Activated CD4-positive, alpha-beta memory T cell treated with anti-CD3 and anti-CD28 coated beads, Interleukin-2, amount 10 ng/mL, durations not matched to agents 7 days and 5 days (primary cell): Measurements from ENCODE around the gene LAPTM4A. TPM values are rescaled to one million over a fixed set of nuclear protein-coding genes. Genes with fewer than 3 reads are reported as not detected.
"Not testable (repeated sequence)": the region's sequence is repeated elsewhere in the genome, so short reads cannot be mapped to it uniquely, and the experiment has no call there.

ENCODE experiments used
- CTCF ChIA-PET: fragments of 350-600 bp; sonication (Branson Sonifier 250); formaldehyde crosslinking; loops from one replicate; lab custom pipeline; 2021; ENCODE audit warnings: antibody characterized with exemption, inconsistent platforms; lab: Charles Lee
- POLR2A ChIA-PET: fragments of 350-600 bp; sonication (Branson Sonifier 250); formaldehyde crosslinking; loops from one replicate; lab custom pipeline; 2021; ENCODE audit warnings: antibody characterized with exemption; lab: Charles Lee
- DNase-seq: peaks from one replicate; pipeline ENCODE4 v3.0.0-alpha.2; 2020
- H3K27ac Mint-ChIP-seq: one replicate; pipeline ENCODE4 v1.8.0; 2021; ENCODE audit warnings: mild to moderate bottlenecking, mixed read lengths
- H3K27me3 Mint-ChIP-seq: one replicate; pipeline ENCODE4 v1.8.0; 2021; ENCODE audit warnings: mixed read lengths
- H3K36me3 Mint-ChIP-seq: one replicate; pipeline ENCODE4 v1.8.0; 2021; ENCODE audit warnings: low read depth, mixed read lengths
- H3K4me1 Mint-ChIP-seq: one replicate; pipeline ENCODE4 v1.8.0; 2021; ENCODE audit warnings: mixed read lengths
- H3K4me3 Mint-ChIP-seq: one replicate; pipeline ENCODE4 v1.8.0; 2021; ENCODE audit warnings: mild to moderate bottlenecking, mixed read lengths
- H3K9me3 Mint-ChIP-seq: one replicate; pipeline ENCODE4 v1.8.0; 2021; ENCODE audit warnings: mixed read lengths
- total RNA-seq, 2 experiments: library from RNA; stranded (reverse); gene quantifications; one replicate each; pipeline ENCODE4 v1.2.3, GENCODE V29; 2021

Gene LAPTM4A
- total RNA-seq, 2 experiments from 2014 or later, result 36.1 to 36.7 TPM

DNA sequence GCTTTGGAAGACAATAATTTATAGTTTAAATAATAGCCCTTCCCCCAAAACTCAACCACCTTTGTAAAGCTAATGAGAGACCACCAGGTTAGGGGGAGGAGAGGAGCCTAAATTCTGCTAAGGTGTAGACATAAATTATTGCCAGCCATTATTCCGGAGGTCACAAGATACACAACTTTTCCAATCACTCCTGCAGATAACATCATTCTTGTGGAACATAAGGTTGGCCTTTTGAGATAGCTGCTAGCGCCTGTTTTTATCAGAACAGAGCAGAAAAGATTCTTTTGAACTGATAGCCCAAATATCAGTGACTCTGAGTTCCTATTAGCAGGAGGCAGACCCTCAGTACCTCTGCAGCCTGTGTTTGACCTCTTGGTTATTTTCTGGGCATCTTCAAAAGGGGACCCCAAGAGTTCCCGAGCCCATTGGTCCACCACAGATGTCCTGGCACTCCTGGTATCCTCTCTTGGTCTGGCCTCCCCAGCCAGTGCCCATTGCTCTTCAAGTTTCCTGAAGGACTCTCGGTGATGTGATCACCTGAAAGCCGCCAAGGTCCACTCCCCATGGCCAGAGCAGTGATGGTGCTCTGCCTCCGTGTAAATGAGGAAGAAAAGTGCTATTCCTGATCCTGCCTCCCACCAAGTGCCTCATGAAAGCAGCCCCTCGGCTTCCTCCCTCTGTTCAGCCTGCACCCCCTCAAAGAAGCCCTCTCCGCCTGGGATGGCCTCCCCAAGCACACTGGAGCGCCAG is 38.5 kb upstream of the LAPTM4A start:
- no peak overlapping the region for H3K4me3 Mint-ChIP-seq
- CTCF ChIA-PET, result interaction anchor here (1.0 kb wide), 1 partner anchor 74 kb away, joined by 3 read pairs; no protein-coding TSS in a partner anchor

DNA sequence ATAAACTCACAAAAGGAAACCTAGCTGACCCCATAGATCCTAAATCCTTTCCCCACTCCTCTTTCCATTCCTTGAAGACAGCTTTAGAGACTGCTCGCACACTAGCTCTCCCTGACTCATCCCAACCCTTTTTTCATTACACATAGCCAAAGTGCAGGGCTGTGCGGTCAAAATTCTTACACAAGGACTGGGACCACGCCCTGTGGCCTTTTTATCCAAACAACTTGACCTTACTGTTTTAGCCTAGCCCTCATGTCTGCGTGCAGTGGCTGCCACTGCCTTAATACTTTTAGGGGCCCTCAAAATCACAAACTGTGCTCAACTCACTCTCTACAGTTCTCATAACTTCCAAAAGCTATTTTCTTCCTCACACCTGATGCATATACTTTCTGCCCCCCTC is 34.5 kb upstream of the LAPTM4A start:
- CTCF ChIA-PET, H3K4me3 Mint-ChIP-seq, H3K36me3 Mint-ChIP-seq, H3K4me1 Mint-ChIP-seq, DNase-seq, H3K9me3 Mint-ChIP-seq, H3K27ac Mint-ChIP-seq, POLR2A ChIA-PET, H3K27me3 Mint-ChIP-seq: not testable (repeated sequence)

More for the DNA sequence above, 38.5 kb upstream of the LAPTM4A start:
- H3K4me1 Mint-ChIP-seq, result no peaks in the 10 kb centered on the region
- DNase-seq, result no peak
- H3K27ac Mint-ChIP-seq, result no peak overlapping the region
- POLR2A ChIA-PET, result no interaction called here
- H3K36me3 Mint-ChIP-seq, result no peaks in the 10 kb centered on the region
- H3K27me3 Mint-ChIP-seq, result peaks cover 8% of the 10 kb centered on the region
- H3K9me3 Mint-ChIP-seq, result no peaks in the 10 kb centered on the region

GRCh38 chr2:20082812-20083211 is 31.4 kb upstream of the LAPTM4A start:
- CTCF ChIA-PET, H3K27me3 Mint-ChIP-seq, POLR2A ChIA-PET, H3K36me3 Mint-ChIP-seq, H3K4me3 Mint-ChIP-seq, H3K4me1 Mint-ChIP-seq, DNase-seq, H3K9me3 Mint-ChIP-seq, H3K27ac Mint-ChIP-seq: not testable (repeated sequence)

GRCh38 chr2:20081841-20082240 is 30.4 kb upstream of the LAPTM4A start:
- no peak overlapping the region for H3K4me3 Mint-ChIP-seq

DNA sequence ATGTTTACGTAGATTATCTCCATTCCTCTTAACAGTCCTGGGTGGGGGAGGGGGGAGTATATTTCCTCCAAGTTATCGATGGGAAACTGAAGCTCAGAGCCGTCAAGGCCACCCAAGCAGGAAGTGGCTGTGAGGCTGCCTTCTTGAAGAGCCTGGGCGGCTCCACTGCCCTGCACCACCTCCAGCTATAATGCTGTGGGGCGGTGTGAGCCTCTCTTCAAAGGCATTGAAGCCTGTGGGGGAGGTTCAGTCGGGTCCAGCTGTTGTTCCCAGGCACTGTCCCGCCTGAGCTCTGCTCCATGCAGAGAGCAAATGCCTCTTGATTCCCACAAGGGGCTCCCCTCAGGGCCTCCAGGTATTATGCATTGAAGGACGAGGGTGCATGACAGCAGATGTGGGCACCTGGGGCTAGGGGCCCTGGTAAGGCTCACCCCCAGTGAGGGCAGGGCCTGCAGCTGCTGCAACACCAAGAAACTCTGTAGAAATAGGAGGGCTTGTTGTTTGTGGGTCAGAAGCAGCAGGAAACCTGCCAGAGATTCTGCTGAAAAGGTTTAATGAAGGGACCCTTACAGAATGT is 29.5 kb upstream of the LAPTM4A start:
- ChIA-PET CTCF (no interaction called here), POLR2A (no interaction called here)
- Mint-ChIP-seq H3K36me3 (no peaks in the 10 kb centered on the region), H3K27me3 (peaks cover 12% of the 10 kb centered on the region), H3K27ac (no peak overlapping the region), H3K4me1 (no peaks in the 10 kb centered on the region), H3K4me3 (no peak overlapping the region), H3K9me3 (no peaks in the 10 kb centered on the region)
- DNase-seq, result no peak

More at GRCh38 chr2:20081841-20082240, 30.4 kb upstream of the LAPTM4A start:
- H3K27me3 Mint-ChIP-seq, result peaks cover 9% of the 10 kb centered on the region
- ChIA-PET POLR2A (no interaction called here), CTCF (no interaction called here)
- no peaks in the 10 kb centered on the region for H3K9me3 Mint-ChIP-seq
- H3K4me1 Mint-ChIP-seq, result no peaks in the 10 kb centered on the region
- no peak overlapping the region for H3K27ac Mint-ChIP-seq
- no peaks in the 10 kb centered on the region for H3K36me3 Mint-ChIP-seq
- no peak for DNase-seq

DNA sequence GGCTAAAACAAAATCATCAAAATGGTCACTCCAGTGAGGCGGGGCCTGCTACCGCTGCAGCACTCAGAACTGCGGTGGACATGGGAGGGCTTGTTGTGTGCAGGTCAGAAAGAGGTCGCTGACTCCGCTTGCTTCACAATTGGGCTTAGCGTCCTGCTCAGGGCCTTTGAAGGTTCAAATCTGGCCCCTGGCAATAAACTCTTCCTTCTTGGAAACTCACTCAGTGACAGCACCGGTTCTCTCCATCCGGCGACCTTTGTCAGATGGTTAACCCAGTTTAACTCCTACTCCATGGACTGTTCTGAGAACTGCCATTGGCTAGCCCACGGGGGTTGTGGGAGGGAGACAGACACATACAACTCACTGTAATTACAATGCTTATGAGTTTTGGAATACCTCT is 29.0 kb upstream of the LAPTM4A start:
- no peaks in the 10 kb centered on the region for H3K4me1 Mint-ChIP-seq
- H3K27ac Mint-ChIP-seq, result no peak overlapping the region
- H3K9me3 Mint-ChIP-seq, result no peaks in the 10 kb centered on the region
- H3K27me3 Mint-ChIP-seq, result peaks cover 12% of the 10 kb centered on the region
- DNase-seq, result no peak
- CTCF ChIA-PET, result no interaction called here
- POLR2A ChIA-PET, result no interaction called here
- H3K4me3 Mint-ChIP-seq, result no peak overlapping the region
- no peaks in the 10 kb centered on the region for H3K36me3 Mint-ChIP-seq

GRCh38 chr2:20079546-20080115 is 28.2 kb upstream of the LAPTM4A start:
- Mint-ChIP-seq H3K27me3 (peaks cover 12% of the 10 kb centered on the region), H3K4me1 (no peaks in the 10 kb centered on the region), H3K36me3 (no peaks in the 10 kb centered on the region), H3K9me3 (no peaks in the 10 kb centered on the region), H3K27ac (no peak overlapping the region), H3K4me3 (no peak overlapping the region)
- ChIA-PET POLR2A (no interaction called here), CTCF (no interaction called here)
- no peak for DNase-seq

GRCh38 chr2:20077411-20077940 is 26.0 kb upstream of the LAPTM4A start:
- POLR2A ChIA-PET, result no interaction called here
- H3K4me3 Mint-ChIP-seq, result no peak overlapping the region
- H3K9me3 Mint-ChIP-seq, result no peaks in the 10 kb centered on the region
- no peak for DNase-seq
- H3K27ac Mint-ChIP-seq, result no peak overlapping the region
- peaks cover 12% of the 10 kb centered on the region for H3K27me3 Mint-ChIP-seq
- no peaks in the 10 kb centered on the region for H3K4me1 Mint-ChIP-seq
- H3K36me3 Mint-ChIP-seq, result no peaks in the 10 kb centered on the region
- CTCF ChIA-PET, result interaction anchor here (1.1 kb wide), 1 partner anchor 62 kb away, joined by 3 read pairs; no protein-coding TSS in a partner anchor

- CTCF ChIA-PET, result no interaction called here
These were observed 25.3 kb upstream of the LAPTM4A start for GRCh38 chr2:20076757-20077156.

DNA sequence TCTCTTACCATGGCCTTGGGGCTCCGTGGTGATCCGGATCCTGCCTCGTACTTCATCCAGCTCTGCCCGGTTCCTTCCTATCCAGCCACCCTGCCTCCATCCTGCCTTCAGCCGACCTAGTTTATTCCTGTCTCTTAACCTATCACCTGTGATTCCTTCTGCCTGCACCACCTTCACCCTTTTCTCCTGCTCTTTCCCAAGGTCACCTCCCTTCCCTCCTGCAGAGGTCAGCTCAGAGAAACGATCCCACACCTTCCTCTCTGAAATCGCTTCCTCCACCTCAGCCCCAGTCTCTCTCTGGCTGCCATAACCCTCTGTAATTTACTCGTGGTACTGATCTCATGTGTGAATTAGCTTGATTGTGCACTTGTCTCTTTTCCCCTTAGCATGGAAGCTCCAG is 23.5 kb upstream of the LAPTM4A start:
- ChIA-PET CTCF (no interaction called here), POLR2A (no interaction called here)
- H3K4me3 Mint-ChIP-seq, result no peak overlapping the region
- H3K27ac Mint-ChIP-seq, result no peak overlapping the region
- no peaks in the 10 kb centered on the region for H3K9me3 Mint-ChIP-seq
- DNase-seq, result no peak
- peaks cover 12% of the 10 kb centered on the region for H3K27me3 Mint-ChIP-seq
- H3K36me3 Mint-ChIP-seq, result no peaks in the 10 kb centered on the region
- H3K4me1 Mint-ChIP-seq, result no peaks in the 10 kb centered on the region

More at GRCh38 chr2:20076757-20077156, 25.3 kb upstream of the LAPTM4A start:
- Mint-ChIP-seq H3K27me3 (peaks cover 12% of the 10 kb centered on the region), H3K4me1 (no peaks in the 10 kb centered on the region), H3K4me3 (no peak overlapping the region), H3K36me3 (no peaks in the 10 kb centered on the region), H3K9me3 (no peaks in the 10 kb centered on the region), H3K27ac (no peak overlapping the region)
- no peak for DNase-seq
- POLR2A ChIA-PET, result no interaction called here

- CTCF ChIA-PET, H3K36me3 Mint-ChIP-seq, POLR2A ChIA-PET, DNase-seq, H3K4me3 Mint-ChIP-seq, H3K4me1 Mint-ChIP-seq, H3K27ac Mint-ChIP-seq, H3K9me3 Mint-ChIP-seq: not testable (repeated sequence)
- H3K27me3 Mint-ChIP-seq, result peaks cover 12% of the 10 kb centered on the region
These were observed 22.7 kb upstream of the LAPTM4A start for GRCh38 chr2:20074046-20074648.

GRCh38 chr2:20073460-20073859 is 22.0 kb upstream of the LAPTM4A start:
- no peak overlapping the region for H3K4me3 Mint-ChIP-seq
- ChIA-PET CTCF (interaction anchor here (1.5 kb wide), 1 partner anchor 58 kb away, joined by 5 read pairs; no protein-coding TSS in a partner anchor), POLR2A (no interaction called here)
- H3K36me3 Mint-ChIP-seq, result no peaks in the 10 kb centered on the region
- DNase-seq, result no peak
- no peaks in the 10 kb centered on the region for H3K9me3 Mint-ChIP-seq
- no peaks in the 10 kb centered on the region for H3K4me1 Mint-ChIP-seq
- peaks cover 12% of the 10 kb centered on the region for H3K27me3 Mint-ChIP-seq
- no peak overlapping the region for H3K27ac Mint-ChIP-seq
